Body of pancreas (tissue), 4 donors: Measurements from ENCODE around the gene PKN1.

Experiments used
- CTCF ChIP-seq, 7 experiments: fragments of 450-650 bp in 4 of 7; fragments of 200-600 bp in 3 of 7; sonication (generic) in 3 of 7; IDR thresholded peaks; one replicate each; pipeline ENCODE4 v1.5.1; 2016 to 2019; ENCODE audit warnings: antibody characterized with exemption in 7 of 7
- POLR2A ChIP-seq, 3 donors: fragments of 450-650 bp; IDR thresholded peaks; one replicate each; pipeline ENCODE4 v1.6.1; 2016; ENCODE audit warnings: antibody characterized with exemption in 3 of 3, mild to moderate bottlenecking in 2 of 3

DNA sequence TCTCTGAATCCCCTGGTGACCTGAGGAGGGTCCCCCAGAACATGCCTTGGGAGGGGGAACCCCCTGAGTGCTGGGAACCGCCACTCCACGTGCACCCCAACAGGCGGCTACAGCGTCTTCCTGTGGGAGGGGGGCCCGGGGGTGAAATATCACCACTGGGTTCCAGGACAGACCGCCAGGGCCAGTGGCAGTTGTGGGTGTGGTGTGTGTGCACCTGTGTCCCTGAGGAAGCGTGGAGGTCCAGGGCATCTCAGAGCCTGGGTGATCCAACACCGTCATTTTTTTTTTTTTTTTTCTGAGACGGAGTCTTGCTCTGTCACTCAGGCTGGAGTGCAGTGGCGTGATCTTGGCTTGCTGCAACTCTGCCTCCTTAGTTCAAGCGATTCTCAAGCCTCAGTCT, 47.6 kb upstream of the PKN1 start:
- no peak for TF ChIP-seq CTCF (IDR thresholded peaks at IDR 0.05)
- TF ChIP-seq POLR2A (IDR thresholded peaks at IDR 0.05) = no peak
